ENCODE data around the gene PNP. TPM values are rescaled to one million over a fixed set of nuclear protein-coding genes. Genes with fewer than 3 reads are reported as not detected.

The PNP gene
- total RNA-seq, 1 donor, result 32.4 TPM

DNA sequence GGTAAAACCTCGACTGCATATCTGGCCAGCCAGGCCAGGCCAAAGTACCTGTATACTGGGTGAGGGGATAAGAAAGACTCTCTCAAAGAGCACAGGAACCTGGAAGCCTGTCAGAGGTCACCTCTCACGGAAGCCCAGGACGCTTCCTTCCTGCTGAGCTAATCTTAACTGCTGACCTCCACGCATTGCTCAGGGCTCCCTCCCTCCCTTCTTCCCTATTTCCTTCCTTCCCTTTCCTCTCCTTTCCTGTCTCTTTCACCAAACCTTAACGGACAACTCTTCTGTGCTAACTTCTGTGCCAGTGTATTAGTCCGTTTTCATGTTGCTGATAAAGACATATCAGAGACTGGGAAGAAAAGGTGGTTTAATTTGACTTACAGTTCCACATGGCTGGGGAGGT is 21.4 kb downstream of the PNP start:
- TF ChIP-seq, protein P1, sequence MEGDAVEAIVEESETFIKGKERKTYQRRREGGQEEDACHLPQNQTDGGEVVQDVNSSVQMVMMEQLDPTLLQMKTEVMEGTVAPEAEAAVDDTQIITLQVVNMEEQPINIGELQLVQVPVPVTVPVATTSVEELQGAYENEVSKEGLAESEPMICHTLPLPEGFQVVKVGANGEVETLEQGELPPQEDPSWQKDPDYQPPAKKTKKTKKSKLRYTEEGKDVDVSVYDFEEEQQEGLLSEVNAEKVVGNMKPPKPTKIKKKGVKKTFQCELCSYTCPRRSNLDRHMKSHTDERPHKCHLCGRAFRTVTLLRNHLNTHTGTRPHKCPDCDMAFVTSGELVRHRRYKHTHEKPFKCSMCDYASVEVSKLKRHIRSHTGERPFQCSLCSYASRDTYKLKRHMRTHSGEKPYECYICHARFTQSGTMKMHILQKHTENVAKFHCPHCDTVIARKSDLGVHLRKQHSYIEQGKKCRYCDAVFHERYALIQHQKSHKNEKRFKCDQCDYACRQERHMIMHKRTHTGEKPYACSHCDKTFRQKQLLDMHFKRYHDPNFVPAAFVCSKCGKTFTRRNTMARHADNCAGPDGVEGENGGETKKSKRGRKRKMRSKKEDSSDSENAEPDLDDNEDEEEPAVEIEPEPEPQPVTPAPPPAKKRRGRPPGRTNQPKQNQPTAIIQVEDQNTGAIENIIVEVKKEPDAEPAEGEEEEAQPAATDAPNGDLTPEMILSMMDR (IDR thresholded peaks at IDR 0.05; ENCODE audit: insufficient read depth, low read depth, low read length), result no peak
- H3K4me3 ChIP-seq (ENCODE audit: low read depth, low read length), result no peak overlapping the region
- no peak for DNase-seq (ENCODE audit: low read depth)

DNA sequence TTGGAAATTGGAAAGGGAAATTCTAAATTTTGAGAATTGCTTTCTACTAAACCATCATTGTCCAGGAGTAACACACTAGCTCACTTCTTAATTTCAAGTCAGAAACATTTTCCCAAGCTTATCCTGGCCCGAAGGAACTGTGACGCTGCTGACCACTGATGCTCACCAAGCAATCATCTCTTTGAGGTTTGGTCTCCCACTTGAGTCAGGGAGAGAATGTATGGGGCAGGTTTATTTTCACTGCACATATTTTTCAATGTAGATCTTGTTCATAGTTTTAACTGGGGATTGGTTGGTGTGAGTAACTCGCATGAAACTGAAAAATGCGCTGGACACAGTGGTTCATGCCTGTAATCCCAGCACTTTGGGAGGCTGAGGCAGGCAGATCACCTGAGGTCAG is 23.3 kb downstream of the PNP start:
- H3K4me3 ChIP-seq (ENCODE audit: low read depth, low read length), result no peak overlapping the region
- no peak for DNase-seq (ENCODE audit: low read depth)
- TF ChIP-seq, protein P1 (IDR thresholded peaks at IDR 0.05; ENCODE audit: insufficient read depth, low read depth, low read length), result no peak

DNA sequence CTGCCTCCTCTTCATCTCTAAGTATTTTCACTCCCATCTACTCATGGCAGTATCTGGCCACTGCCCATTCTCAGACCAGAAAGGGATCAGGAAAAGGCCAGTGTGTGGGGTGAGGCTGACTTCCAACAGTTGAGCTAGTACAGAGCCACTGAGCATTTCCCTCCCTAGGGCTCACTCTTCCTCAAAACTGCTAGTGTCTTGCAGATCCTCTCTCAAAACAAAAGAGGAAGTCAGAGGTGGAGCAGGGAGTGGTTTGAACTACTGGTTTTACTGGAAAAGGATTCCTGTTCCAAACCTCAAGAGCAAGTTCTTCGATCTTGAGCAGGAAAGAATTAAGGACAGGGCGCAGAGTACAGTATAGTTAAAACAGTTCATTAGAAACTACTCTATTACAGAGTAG is 24.4 kb downstream of the PNP start:
- no peak overlapping the region for H3K4me3 ChIP-seq (ENCODE audit: low read depth, low read length)
- TF ChIP-seq, protein P1 (IDR thresholded peaks at IDR 0.05; ENCODE audit: insufficient read depth, low read depth, low read length), result no peak
- no peak for DNase-seq (ENCODE audit: low read depth)

DNA sequence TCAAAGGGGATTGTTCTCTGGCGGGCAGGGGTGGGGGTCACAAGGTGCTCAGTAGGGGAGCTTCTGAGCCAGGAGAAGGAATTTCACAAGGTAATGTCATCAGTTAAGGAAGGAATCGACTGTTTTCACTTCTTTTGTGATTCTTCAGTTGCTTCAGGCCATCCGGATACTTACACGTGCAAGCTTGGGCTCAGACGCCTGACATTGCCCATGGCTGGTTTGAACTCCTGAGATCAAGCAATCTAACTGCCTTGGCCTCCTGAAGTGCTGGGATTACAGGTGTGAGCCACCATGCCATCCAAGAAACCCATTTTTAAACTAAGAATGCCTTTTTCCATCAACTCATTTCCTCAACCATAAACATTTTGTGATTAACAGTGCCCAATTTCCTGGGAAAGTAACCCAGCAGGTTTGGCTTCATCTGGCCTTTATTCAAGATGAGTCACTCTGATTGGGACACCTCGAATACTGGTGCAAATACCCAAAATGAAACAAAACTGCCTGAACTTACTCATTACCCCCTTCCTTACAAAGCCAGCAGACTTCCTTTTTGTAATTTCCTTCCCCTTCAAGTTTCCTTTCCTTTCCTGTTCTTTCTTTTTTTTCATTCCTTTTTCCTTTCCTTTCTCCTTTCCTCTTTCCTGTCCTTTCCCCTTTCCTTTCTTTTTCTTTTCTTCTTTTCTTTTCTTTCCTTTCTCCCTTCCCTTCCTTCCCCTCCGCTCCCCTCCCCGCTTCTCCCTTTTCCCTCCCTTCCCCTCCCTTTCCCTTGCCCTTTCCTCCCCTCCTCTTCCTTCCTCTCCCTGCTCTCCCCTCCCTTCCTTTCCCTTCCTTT is 25.9 kb downstream of the PNP start:
- TF ChIP-seq, protein P1 (IDR thresholded peaks at IDR 0.05; ENCODE audit: insufficient read depth, low read depth, low read length), result no peak
- H3K4me3 ChIP-seq (ENCODE audit: low read depth, low read length), result no peak overlapping the region
- DNase-seq (ENCODE audit: low read depth), result peak; percentile 31

DNA sequence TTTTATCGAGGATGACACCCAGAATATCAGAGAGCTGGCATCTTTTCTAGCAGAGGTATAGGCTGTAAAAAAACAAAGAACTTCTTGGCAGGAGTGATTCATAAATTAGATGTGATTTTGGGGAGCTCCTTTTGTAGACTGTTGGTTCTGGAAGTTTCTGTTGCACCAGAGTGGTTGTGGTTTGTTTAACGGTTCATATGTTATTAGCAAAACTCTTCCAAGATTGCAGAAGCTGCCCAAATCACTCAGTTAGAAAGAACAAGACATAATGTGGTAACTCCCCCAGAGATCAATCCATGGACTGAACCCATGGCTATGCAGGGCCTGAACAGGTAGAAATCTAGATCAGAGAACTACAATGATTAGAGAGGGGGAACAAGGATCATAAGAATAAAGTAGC is 29.4 kb downstream of the PNP start:
- no peak overlapping the region for H3K4me3 ChIP-seq (ENCODE audit: low read depth, low read length)
- TF ChIP-seq, protein P1 (IDR thresholded peaks at IDR 0.05; ENCODE audit: insufficient read depth, low read depth, low read length), result no peak
- DNase-seq (ENCODE audit: low read depth), result no peak

DNA sequence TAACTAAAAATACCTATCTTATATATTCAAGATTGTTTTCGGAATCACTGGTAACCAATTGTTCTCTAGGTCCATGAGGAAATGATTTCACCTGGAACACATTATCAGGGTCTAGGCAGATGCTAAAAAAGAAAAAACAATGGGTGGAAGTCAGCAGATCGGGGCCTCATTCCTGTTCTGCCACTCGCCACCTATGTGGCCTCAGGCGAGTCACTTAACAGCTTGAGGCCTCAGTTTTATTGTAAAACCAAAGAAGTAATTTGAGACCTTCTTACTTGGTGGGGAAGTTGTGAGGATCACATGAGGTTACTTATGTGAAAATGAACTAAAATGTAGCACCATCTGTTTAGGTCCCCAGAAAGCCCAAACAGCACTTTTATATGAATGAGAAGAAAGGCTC is 29.9 kb downstream of the PNP start:
- TF ChIP-seq, protein P1 (IDR thresholded peaks at IDR 0.05; ENCODE audit: insufficient read depth, low read depth, low read length), result no peak
- no peak for DNase-seq (ENCODE audit: low read depth)
- H3K4me3 ChIP-seq (ENCODE audit: low read depth, low read length), result no peak overlapping the region

DNA sequence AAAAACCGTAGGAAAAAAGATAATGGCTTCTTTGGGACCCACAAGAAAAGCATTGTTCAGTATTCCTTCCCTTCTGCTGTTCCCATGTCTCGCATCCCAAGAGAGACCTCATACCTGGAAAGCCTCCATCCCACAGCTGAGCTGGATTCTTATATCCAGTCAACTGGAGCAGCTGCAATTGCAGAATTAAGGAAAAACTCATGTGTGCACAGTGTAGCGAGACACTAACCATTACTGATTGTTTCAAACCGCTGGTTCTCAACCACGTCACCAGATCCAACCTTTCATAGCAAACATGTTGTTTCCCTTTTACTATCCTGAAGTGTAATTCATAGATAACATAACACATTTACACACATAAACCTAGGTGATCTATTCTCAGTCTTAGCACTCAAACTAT is 30.7 kb downstream of the PNP start:
- no peak for DNase-seq (ENCODE audit: low read depth)
- TF ChIP-seq, protein P1 (IDR thresholded peaks at IDR 0.05; ENCODE audit: insufficient read depth, low read depth, low read length), result no peak
- H3K4me3 ChIP-seq (ENCODE audit: low read depth, low read length), result no peak overlapping the region
